ENCODE results near the gene COL2A1. TPM values are rescaled to one million over a fixed set of nuclear protein-coding genes. Genes with fewer than 3 reads are reported as not detected.

Gene COL2A1
- total RNA-seq, 4 donors from 2014 or later = 0.12 to 0.56 TPM; not detected in 2

DNA sequence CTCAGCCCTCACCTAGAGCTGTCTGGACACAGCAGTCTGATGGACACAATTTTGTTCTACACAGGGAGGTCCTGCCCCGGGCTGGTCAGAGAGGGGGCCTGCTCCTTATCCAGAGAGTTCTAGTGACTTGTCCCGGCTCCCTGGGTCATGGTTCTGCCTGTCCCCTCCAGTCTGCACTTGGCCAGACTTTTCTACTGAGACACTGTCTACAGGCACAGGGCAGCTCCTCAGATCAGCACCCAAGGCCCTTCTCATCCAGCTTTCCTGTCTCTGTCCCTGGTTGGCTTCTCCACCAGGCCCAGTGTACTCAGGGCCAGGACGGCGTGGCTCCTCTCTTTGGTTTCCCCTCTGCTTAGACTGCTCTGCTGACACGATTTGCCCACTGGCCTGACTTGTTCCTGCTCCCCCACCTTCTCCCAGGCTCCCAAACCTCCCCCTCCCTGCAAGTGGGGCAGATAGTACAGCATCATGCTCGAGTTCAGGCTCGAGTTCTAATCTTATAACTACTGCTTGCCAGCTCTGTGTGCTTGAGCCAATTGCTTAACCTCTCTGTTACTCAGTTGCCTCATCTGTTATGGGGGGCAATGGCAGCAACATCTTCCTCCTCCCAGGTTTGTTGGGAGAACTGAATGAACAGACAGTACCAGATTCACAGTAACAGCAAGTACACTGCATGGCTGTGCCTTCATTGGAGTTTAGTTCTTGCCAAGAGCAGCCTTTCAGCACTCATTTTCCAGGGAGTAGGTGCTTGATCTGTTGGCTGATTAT, 22.0 kb upstream of the COL2A1 start:
- no peak for TF ChIP-seq CTCF (IDR thresholded peaks at IDR 0.05)
- ATAC-seq (ENCODE audit: low FRiP score) (no peak), DNase-seq (ENCODE audit: low spot score) (no peak)

DNA sequence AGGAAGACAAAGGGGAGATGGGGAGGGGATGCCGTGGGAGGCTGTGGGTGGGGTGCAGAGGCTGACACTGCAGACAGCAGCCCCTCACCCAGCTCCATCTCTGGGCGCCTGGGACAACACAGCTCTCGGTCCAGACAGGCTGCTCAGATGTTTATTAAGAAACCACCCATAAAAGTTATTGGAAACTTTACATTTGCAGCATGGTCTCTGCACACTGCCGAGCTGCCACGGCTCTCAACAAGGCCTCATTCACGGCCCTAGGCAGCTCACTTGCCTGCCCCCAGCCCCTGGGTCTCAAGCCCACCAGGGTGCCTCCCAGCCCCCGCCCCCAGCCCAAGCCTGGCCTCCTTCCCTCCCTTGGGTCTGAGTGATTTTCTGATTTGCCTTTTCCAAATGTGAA, 21.0 kb upstream of the COL2A1 start:
- no peak for TF ChIP-seq CTCF (IDR thresholded peaks at IDR 0.05)
- ATAC-seq (ENCODE audit: low FRiP score) (no peak), DNase-seq (ENCODE audit: low spot score) (no peak)

DNA sequence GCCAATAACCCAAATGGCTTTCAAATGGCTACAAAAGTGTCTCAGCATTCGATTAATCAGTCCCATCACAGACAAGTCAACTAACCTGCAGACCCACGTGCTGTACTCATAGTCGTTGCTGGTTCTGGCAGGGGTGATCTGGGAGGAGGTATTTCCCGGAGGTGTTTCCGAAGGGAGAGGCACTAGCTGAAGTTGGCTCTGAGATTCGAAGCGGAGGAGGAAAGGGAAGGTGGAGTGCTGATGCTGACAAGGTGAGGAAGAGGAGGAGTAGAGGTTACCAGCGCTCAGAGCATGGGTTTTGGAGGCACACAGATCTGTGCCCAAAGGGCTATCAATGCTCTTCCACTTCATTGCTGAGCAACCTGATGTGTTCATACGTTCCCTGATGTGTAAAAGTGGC, 20.5 kb upstream of the COL2A1 start:
- no peak for DNase-seq (ENCODE audit: low spot score)
- TF ChIP-seq CTCF (IDR thresholded peaks at IDR 0.05) = no peak
- no peak for ATAC-seq (ENCODE audit: low FRiP score)

DNA sequence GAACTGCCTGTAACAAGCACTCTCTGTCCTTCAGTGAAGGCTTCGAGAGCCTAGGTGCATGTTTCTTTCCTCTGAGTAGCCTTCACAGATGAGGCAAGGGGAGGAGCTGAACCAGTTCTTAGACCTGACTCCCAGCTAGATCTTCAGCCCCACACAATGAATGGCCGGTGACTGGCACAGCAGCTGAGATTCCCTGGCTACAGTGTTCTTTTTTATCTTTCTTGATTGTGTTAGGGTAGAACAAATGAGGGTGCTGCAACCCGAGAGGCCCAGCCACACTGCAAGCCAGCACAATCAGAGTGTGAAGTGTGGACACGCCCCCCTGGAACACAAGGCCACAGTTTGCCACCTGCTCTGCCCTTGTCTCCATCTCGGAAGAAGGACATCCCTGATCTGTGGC, 19.1 kb upstream of the COL2A1 start:
- DNase-seq (ENCODE audit: low spot score) (no peak), ATAC-seq (ENCODE audit: low FRiP score) (no peak)
- TF ChIP-seq CTCF (IDR thresholded peaks at IDR 0.05) = no peak

- DNase-seq (ENCODE audit: low spot score) = no peak
- no peak for ATAC-seq (ENCODE audit: low FRiP score)
- TF ChIP-seq CTCF (IDR thresholded peaks at IDR 0.05) = no peak
Observed at GRCh38 chr12:48022676-48023385, 18.6 kb upstream of the COL2A1 start.

GRCh38 chr12:48022180-48022521, 17.9 kb upstream of the COL2A1 start:
- no peak for TF ChIP-seq CTCF (IDR thresholded peaks at IDR 0.05)
- no peak for DNase-seq (ENCODE audit: low spot score)
- ATAC-seq (ENCODE audit: low FRiP score) = no peak

Measured in omental fat pad (tissue), 4 donors.